Spinal cord (tissue), 10 donors: Measurements from ENCODE around the gene GCHFR. TPM values are rescaled to one million over a fixed set of nuclear protein-coding genes. Genes with fewer than 3 reads are reported as not detected.

Experiments used
- DNase-seq, 6 donors: peaks; one replicate each; pipeline versions ENCODE4 v3.0.0 to v3.0.0-alpha.2; 2013 to 2015; ENCODE audit warnings: low spot score in 6 of 6, low read depth in 4 of 6
- H3K27ac ChIP-seq: one replicate; pipeline ENCODE4 v1.5.1; 2013; ENCODE audit warnings: low read depth, low read length, control low read depth
- H3K27me3 ChIP-seq: one replicate; pipeline ENCODE4 v1.6.1; 2013; ENCODE audit warnings: low read length; ENCODE audit not compliant: control insufficient read depth, insufficient read depth
- H3K36me3 ChIP-seq: one replicate; pipeline ENCODE4 v1.6.1; 2013; ENCODE audit warnings: low read length; ENCODE audit not compliant: control insufficient read depth, insufficient read depth
- H3K4me1 ChIP-seq: one replicate; pipeline ENCODE4 v1.6.1; 2013; ENCODE audit warnings: low read length; ENCODE audit not compliant: control insufficient read depth, insufficient read depth
- H3K4me3 ChIP-seq: one replicate; pipeline ENCODE4 v1.5.1; 2013; ENCODE audit warnings: low read depth, low read length, control low read depth
- H3K9me3 ChIP-seq: one replicate; pipeline ENCODE4 v1.6.1; 2013; ENCODE audit warnings: low read length; ENCODE audit not compliant: control insufficient read depth, insufficient read depth
- WGBS: methylation state at CpG from one replicate; pipeline ENCODE4 v1.1.5; 2013; ENCODE audit warnings: missing lambda C conversion rate; ENCODE audit not compliant: insufficient coverage; 5-methylcytosine and 5-hydroxymethylcytosine counted together
- polyA plus RNA-seq, 2 donors: library from polyadenylated mRNA; unstranded; fragments of 120-200 nt; gene quantifications; one replicate each; pipeline ENCODE4 v1.2.1, GENCODE V29; 2013; ENCODE audit not compliant: insufficient read length in 2 of 2
- total RNA-seq, 2 donors: library from RNA; depleted of rRNA in 1 of 2; stranded (reverse); fragments of 120-200 nt in 1 of 2; fragments of >200 nt in 1 of 2; gene quantifications; one replicate each; pipeline versions ENCODE4 v1.2.3 to v1.2.4, GENCODE V29; 2013 to 2014
- donor health status: healthy.

Gene GCHFR
- total and polyA plus RNA-seq, 4 donors, result 14.2 to 29.1 (median 21.9) TPM

DNA sequence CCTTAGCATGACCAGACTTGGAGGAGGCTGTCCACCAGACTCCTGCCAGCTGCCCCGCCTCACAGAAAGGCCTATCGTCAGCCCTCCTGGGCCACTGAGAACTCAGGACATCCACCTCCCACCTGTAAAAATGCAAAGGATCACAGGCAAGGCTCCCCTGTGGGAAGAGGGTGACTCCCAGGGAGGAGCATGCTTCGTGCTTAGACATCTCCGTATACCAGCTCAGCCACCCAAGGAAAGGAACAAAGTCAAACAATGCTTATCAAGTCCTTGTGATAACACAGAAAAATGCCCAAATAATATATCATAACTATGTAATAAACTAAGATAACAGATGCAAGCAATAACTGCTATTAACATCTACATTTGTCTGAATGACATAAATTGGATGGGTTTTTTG lies 13.0 kb upstream of the GCHFR start:
- peaks cover 34% of the 10 kb centered on the region for H3K36me3 ChIP-seq
- H3K4me3 ChIP-seq, result no peak overlapping the region
- H3K27me3 ChIP-seq, result no peaks in the 10 kb centered on the region
- no peaks in the 10 kb centered on the region for H3K9me3 ChIP-seq
- DNase-seq, result no peak
- WGBS, result 100% methylated on average over 2 of the region's 4 CpGs
- H3K4me1 ChIP-seq, result peaks cover 21% of the 10 kb centered on the region
- no peak overlapping the region for H3K27ac ChIP-seq

DNA sequence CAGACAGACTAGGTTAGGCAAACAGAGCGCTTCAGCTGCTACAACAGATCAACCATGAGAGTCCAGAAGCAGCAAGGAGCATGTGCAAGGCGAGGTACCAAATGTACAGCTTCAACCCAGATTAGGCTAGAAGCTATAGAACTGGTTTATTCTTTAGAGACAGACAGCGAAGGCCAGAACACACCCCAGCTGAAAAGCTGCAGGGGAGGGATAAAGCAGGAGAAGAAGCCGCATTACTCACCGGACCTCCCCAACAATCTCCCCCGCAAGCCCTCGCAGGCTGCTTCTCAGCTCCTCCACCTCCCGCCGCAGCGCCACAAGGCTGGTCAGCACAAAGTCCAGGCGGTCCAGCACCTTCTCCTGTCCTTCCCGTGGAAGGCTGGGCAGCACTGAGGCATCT lies 12.1 kb upstream of the GCHFR start:
- 95% methylated on average over 9 of the region's 12 CpGs for WGBS
- Histone ChIP-seq H3K36me3 (peaks cover 32% of the 10 kb centered on the region), H3K9me3 (no peaks in the 10 kb centered on the region), H3K27me3 (no peaks in the 10 kb centered on the region), H3K27ac (no peak overlapping the region), H3K4me3 (no peak overlapping the region), H3K4me1 (peaks cover 23% of the 10 kb centered on the region)
- no peak for DNase-seq

DNA sequence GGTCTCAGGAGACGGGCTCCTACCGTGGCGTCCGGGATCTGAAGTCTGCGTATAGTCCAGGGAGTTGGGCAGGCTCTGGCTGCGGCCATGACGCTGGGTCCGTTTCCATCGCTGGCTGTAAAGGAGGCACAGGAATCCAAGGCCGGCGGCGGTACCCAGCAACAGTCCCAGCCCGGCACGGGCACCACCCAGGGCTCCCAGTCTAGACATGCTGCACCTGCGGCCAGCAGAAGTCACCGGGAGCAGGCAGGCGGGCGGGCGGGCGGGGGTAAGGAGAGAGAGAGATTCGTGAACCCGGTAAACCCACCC lies 9.3 kb upstream of the GCHFR start:
- WGBS, result 0% methylated on average over 16 of the region's 22 CpGs
- no peak for DNase-seq
- peaks cover 15% of the 10 kb centered on the region for H3K36me3 ChIP-seq
- H3K9me3 ChIP-seq, result no peaks in the 10 kb centered on the region
- peaks cover 23% of the 10 kb centered on the region for H3K4me1 ChIP-seq
- H3K4me3 ChIP-seq, result peak overlapping the region; percentile 98
- no peaks in the 10 kb centered on the region for H3K27me3 ChIP-seq
- H3K27ac ChIP-seq, result peak overlapping the region; percentile 76

DNA sequence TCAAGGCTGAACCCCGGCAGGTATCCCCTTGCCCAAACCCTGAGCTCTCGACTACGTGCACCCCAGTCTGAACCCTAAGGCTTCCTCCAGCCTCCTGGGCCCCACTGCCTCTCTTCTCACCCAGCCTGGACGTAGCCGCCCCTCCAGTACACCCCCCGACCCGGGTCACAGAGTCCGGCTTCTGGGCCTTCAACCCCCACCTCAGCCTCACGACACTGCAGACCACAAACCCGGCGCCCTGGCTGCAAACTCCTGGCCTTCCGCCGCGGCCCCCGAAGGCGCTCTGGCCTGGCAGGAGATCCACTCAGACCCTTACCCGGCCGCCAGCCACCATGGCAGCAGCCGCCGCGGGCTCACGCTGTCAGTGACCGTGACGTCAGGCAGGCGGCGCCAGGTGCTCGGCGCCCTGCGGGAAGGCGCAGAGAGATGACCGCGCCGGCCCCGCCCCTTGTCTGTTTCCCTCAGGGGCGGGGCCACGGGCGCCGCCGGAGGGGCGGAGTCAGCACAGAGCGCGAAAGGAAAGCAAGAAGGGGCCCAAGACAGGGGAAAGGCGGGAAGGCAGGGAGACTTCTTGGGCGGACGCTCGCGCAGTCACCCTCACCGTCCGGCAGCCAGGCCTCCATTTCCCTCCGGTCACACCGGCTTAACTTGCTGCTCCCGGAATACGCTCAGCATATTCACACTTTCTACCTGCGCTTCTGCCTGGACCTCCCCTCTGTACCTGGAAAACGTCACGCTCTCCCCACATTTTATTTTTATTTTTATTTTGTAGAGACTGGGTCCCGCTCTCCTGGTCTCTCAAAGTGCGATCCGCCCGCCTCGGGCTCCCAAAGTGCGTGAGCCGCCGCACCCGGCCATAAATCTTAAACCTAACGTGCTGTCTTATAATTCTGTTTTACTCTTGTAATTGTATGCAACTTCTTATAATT lies 8.7 kb upstream of the GCHFR start, which contains the start of gene RMDN3:
Gene RMDN3 (minus strand): TSS at position 372 of the 929 bp plus-strand sequence. CDS start 471 bp downstream, outside the sequence.
- whole genome bisulfite sequencing, result 0% methylated on average over 49 of the region's 66 CpGs
- DNase-seq, result peak; percentile 82 to 98 (median 92)
- Histone ChIP-seq H3K4me1 (peaks cover 23% of the 10 kb centered on the region), H3K4me3 (peak within 1 kb of the TSS; percentile 98), H3K36me3 (peaks cover 15% of the 10 kb centered on the region), H3K27ac (peak within 1 kb of the TSS; percentile 93), H3K9me3 (no peaks in the 10 kb centered on the region), H3K27me3 (no peaks in the 10 kb centered on the region)

DNA sequence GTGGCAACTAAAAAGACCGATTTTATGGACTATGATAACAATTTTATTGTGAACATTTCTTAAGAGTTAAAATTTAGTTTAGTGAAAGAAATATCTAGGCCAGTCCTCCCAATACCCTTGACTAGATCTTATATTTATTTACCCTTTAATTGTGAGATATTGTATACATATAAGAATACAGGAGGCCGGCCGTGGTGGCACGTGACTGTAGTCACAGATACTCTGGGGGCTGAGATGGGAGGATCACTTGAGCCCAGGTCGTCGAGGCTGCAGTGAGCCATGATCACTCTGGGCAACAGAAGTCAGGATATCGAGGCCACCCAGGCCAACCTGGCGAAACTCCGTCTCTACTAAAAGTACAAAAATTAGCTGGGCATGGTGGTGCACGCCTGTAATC lies 8.1 kb upstream of the GCHFR start:
- no peak for DNase-seq
- Histone ChIP-seq H3K27ac (peak overlapping the region; percentile 93), H3K27me3 (no peaks in the 10 kb centered on the region), H3K4me3 (peak overlapping the region; percentile 98), H3K36me3 (peaks cover 13% of the 10 kb centered on the region), H3K4me1 (peaks cover 23% of the 10 kb centered on the region), H3K9me3 (no peaks in the 10 kb centered on the region)
- 83% methylated on average over 3 of the region's 10 CpGs for WGBS

DNA sequence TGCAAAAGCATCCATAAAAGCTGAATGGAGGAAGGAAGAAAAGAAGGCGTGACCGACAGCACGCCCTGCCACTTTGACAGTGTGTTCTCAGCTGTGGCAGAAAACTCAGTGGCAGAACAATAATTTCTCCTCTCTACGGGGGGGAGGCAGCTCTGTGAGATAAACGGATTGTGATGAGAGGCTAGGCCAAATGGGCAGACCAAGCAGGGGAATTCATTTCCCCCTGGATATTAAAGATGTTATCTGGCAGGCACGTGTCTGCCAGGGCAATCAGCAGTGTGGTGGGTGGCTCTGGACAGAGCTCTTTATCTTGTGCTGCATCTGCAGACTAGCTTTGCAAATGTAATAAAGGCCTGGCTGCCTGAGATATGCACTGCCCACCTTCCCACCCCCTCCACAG lies 6.9 kb upstream of the GCHFR start:
- H3K4me3 ChIP-seq, result no peak overlapping the region
- peak in 1 of 6 donors; percentile 8 for DNase-seq
- 0% methylated on average over 1 of the region's 6 CpGs for WGBS
- H3K9me3 ChIP-seq, result no peaks in the 10 kb centered on the region
- no peaks in the 10 kb centered on the region for H3K27me3 ChIP-seq
- peaks cover 4% of the 10 kb centered on the region for H3K36me3 ChIP-seq
- no peak overlapping the region for H3K27ac ChIP-seq
- H3K4me1 ChIP-seq, result peaks cover 23% of the 10 kb centered on the region

DNA sequence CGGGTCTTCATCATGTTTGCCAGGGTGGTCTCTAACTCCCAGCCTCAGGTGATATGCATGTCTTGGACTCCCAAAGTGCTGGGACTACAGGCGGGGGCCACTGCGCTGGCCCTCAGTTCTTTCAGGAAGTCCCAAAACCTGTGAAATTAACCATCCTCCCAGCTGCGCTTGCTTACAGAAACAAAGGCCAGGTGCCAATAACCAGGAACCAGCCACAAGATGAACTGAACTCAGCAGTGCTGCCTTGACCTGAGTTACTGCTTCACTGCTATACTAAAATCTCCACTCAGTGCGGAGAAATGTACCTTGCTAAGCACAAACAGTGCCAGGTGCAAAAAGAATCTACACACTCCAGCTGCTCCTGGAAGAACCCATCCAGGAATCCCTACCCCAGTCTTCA lies 3.9 kb upstream of the GCHFR start:
- WGBS, result 98% methylated on average over 5 of the region's 5 CpGs

DNA sequence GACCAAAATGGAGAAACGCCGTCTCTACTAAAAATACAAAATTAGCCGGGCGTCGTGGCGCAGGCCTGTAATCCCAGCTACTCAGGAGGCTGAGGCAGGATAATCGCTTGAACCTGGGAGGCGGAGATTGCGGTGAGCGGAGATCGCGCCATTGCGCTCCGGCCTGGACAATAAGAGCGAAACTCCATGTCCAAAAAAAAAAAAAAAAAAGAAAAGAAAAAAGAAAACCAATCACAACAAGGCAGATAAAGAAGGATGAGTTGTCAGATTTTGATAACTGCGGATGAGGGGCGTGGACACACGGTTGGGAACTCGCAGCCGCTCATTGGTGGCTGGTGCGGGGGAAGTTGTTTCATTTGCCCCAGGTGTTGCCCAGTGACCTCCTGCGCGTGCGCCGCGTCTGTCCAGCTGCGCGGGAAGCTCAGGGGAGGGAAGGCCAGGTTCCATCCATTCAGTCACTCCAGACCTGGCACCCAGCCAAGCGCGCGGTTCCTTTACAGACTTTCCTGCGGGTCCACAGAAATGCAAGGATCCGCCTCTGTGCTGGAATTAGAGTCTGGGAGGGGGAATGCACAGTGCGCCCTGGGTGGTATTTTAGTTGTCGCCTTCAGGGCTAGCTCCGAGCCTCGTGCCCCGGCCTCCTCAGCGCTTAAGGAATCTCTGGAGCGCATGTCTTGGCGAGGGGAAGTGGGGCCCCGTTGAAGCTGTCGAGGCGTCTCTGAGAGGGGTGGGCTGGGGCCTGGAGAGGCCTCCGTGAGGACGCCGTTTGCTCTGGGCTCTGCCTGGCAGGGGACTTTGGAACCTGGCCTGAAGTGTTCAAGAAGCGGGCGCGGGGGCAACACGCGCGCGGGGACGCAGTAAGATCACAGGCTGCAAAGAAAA lies 708 bp upstream of the GCHFR start:
- DNase-seq, result peak in 3 of 6 donors; percentile 35 to 82 (median 79)

More for the DNA sequence above, 3.9 kb upstream of the GCHFR start:
- H3K27ac ChIP-seq, result no peak overlapping the region
- no peak for DNase-seq
- no peak overlapping the region for H3K4me3 ChIP-seq
- no peaks in the 10 kb centered on the region for H3K9me3 ChIP-seq
- peaks cover 29% of the 10 kb centered on the region for H3K4me1 ChIP-seq
- no peaks in the 10 kb centered on the region for H3K36me3 ChIP-seq
- no peaks in the 10 kb centered on the region for H3K27me3 ChIP-seq

DNA sequence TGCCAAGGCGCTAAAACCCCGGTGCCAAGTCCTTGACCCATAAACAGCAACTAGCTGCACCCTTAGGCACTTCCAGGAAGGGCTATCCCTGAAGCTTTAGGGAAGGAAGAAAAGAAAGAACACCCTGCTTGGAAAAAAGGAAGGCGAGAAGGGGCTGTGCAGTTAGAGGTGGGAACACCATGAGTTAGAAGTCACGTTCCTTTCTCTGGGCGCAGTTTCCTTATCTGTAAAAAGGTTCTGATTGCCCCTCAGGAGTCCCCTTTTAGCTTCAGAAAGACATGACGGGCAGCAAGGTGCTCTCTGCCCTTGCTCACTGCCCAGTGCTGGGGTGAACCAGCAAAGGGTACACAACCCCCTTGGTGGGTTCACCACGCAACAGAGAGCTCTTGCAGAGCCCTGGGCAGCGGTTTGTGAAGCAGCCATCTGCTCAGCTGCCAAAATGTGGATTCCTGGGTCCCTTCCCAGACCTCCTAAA lies 798 bp downstream of the GCHFR start:
- peaks cover 34% of the 10 kb centered on the region for H3K36me3 ChIP-seq
- no peaks in the 10 kb centered on the region for H3K27me3 ChIP-seq
- 57% methylated on average over 4 of the region's 8 CpGs for WGBS
- DNase-seq, result peak in 1 of 6 donors; percentile 7
- H3K4me1 ChIP-seq, result peaks cover 51% of the 10 kb centered on the region
- H3K27ac ChIP-seq, result peak overlapping the region; percentile 61
- peak overlapping the region; percentile 61 for H3K4me3 ChIP-seq
- no peaks in the 10 kb centered on the region for H3K9me3 ChIP-seq

More for the DNA sequence above, 708 bp upstream of the GCHFR start:
- WGBS, result 11% methylated on average over 42 of the region's 55 CpGs
- H3K9me3 ChIP-seq, result no peaks in the 10 kb centered on the region
- peak overlapping the region; percentile 61 for H3K4me3 ChIP-seq
- H3K4me1 ChIP-seq, result peaks cover 38% of the 10 kb centered on the region
- peaks cover 19% of the 10 kb centered on the region for H3K36me3 ChIP-seq
- peak overlapping the region; percentile 42 for H3K27ac ChIP-seq
- no peaks in the 10 kb centered on the region for H3K27me3 ChIP-seq
